ENCODE measurements around the gene IGFBP2.

Gene IGFBP2

DNA sequence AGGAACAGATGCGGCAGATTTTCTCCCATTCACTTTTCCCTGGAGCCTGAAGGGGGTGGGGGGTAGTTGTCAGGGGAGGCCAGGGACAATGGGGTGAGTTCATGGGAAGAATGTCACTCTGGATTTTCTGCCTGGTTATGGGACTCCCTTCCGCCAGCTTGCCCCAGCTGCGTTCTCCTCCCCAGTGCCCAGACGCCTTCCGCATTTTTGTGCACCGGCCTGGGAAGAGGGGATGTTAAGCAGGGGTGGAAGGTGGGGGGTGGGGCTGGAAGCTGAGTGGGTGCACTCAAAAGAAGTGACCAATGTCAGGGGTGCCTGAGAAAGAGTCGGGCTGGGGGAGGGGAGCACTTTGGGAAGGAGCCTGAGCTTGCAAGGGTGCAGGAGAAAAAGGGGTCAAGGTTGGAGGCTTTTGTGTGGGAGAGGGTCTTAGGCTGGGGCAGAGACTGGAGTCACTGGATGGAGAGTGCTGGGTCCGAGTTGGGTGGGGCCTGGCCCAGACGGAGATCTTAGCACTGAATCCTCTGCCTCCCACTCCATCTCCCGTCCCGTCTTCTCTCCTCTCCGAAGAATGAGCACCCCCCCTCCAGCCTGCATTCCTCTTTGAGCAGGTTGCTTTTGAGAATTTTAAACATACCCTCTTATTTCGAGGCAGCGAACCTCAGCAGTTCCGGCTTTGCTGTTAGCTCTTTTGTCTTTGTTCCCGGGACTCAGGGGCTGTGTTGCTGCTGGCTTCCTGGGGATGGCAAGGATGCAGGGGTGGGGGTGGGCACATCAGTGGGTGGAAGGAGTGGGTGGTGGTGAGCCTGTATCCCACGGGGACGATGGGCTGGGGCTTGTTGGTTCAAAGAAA, 2.7 kb downstream of the IGFBP2 start:
- no peak overlapping the region for H3K27ac ChIP-seq
- H3K4me3 ChIP-seq, result no peak overlapping the region

DNA sequence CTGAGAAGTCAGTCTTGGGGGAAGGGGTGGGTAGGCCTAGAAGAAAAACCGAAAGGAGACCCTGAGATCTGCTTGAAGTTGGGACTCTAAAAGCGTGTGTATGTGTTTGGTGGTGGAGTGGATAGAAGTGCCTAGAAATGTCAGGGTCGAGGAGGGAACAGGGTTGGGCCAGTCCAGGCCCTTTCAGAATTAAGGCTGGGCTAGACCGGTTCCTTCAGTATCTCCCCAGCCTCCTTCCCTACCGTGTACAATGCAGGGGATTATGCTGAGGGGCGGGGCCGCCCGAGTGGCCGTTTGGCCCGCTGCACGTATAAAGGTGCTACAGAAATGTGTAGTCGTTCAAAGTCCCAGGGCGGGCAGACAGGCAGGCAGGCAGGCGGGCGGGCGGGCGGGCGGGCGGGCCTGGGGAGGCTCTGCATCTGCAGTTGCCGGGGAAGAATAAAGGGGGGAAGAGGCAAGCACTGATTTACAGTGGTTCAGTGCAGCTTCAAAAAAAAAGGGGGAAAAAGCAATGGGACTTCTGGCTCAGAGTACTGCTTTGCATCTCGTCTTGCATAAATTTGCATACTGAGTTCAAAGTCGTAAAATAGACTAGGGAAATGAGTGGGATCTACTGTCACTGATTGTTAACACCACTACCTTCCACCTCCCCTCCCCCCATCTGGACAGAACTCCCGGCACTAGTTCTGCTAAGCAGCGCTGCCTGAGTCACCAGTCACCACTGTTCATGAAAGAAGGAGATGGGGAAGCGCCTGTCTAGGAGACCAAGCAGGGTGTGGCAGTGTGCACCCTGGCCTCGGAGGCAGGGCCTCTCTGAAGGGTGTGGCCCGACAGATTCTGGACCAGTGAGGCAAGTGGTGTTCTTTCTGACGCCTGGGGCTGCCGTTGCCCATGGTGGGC, 3.6 kb downstream of the IGFBP2 start:
- Histone ChIP-seq H3K4me3 (no peak overlapping the region), H3K27ac (no peak overlapping the region)

- Histone ChIP-seq H3K27ac (no peak overlapping the region), H3K4me3 (no peak overlapping the region)
These were observed 4.3 kb downstream of the IGFBP2 start for GRCh38 chr2:216637472-216637871.

DNA sequence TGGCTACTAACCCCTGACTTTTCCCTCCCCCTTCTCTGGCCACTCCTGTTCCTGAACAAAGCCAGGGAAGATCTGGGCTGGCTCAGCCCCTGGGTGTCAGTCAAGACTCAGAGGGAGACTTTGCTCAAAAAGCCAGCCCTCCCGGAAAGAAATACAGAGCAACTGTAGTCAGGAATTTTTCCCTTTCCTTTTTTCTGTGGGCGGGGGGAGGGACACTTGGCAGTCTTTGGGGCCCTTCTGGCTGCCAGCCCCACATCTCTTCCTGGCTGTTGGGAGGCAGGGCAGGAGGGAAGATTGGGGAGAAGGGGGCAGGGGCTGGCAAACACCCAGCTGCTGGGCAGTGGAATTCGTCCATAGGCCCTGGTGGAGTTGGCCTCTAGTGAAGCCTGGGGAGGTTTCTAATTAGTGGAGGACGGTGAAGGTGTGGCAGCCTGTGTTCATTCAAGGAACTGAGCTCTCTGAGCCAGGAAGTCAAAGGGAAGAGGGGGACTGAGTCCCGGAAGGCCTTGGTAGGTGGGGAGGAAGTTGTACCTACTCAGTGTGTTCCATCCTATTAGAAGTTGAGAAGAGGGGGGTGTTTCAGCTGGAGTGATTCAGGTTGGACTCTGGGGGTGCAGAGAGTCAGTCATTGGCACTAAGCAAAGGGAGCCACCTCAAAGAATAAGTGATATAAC, 10.9 kb downstream of the IGFBP2 start:
- Histone ChIP-seq H3K4me3 (no peak overlapping the region), H3K27ac (peak overlapping the region in 4 of 21 experiments; percentile 7 to 69 (median 36))

DNA sequence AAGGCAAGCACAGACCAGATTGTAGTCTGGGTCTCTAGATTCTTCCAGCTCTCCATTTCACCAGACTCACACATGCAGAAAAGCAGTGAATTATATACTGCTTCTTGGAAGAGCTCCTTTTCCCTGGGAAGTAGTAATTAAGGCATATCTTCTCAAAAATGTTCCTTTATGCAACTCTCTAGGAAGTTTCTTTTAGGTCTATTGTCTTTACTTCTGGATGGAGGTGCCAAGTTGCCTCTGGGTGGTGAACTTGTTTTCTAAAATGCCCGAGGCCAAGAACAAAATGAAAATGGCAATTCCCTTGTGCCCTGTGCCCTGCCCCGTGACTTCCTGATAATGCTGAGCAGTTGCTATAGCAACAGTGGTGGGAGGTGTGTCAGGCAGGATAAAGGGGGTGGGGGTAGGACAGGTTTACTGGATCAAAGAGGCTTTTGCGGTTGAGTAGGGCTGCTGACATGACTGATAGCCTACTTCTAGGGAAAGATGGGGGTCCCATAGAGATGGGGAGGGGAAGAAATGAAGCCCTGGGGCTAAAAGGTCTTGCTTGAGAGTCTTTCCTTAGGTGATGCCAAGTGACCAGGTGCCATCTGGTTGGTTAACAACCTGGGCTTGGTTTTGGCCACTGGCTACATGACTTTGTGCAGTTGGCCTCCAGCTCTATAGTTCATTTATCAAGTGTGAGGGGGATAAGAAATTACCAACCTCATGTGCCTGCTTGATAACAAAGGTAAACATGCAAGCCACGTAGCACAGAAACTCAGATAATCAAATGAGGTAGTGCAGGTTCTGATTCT, 11.8 kb downstream of the IGFBP2 start:
- Histone ChIP-seq H3K27ac (peak overlapping the region in 1 of 21 experiments; percentile 7), H3K4me3 (no peak overlapping the region)

DNA sequence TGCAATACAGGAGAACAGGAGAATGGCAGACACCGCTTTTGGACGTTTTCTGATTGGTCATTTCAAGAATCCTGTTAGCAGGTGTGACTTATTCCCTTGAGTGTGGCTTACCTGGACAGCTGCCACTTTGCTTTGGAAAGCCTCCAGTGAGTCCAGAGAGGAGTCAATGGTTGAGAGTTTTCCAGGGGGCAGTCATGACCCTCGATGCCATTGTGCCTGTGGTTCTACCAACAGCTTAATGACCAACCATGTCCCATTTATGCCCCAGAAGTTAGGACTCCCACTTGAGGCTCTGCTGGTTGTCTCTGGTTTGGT, 12.4 kb downstream of the IGFBP2 start:
- Histone ChIP-seq H3K4me3 (no peak overlapping the region), H3K27ac (no peak overlapping the region)

- no peak overlapping the region for H3K27ac ChIP-seq
- no peak overlapping the region for H3K4me3 ChIP-seq
These were observed 12.9 kb downstream of the IGFBP2 start for GRCh38 chr2:216646116-216646515.

DNA sequence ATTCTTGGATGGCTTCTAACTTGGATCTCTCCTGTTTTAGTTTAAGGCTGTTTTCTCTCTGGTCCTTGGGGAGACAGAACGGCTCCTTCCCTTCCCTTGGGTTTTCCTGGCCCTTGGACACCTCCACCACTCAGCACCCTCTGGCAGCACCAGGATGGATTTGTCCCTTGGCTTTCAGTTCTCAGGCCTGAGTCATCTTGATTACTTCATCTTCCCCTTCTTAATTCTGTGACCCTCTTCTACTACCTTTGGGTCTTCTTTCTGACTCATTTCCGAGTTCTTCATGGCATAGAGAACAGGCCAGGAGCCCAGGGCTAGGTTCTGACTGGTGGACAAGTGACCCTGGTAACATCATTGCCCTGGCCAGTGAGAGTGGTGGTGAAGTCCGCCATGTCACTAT, 14.9 kb downstream of the IGFBP2 start:
- Histone ChIP-seq H3K27ac (no peak overlapping the region), H3K4me3 (no peak overlapping the region)

DNA sequence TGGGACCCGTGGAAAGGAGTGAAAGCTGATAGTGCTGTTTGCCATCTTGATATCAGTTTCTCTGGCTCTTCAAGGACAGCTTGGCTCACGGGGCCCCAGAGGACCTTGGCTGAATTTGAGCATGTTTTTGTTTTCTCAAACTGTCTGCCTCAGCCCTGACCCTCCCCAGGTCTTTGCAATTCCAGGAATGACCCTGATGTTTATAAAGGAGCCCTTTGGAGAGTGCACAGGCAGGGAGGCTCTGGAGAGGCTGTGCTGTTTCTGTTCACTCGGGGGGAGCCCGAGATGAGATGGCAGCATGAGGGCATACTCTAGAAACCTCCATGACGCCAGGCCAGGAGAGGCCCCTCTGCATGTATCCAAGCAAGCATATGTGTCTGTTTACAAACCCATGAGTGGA, 16.4 kb downstream of the IGFBP2 start:
- no peak overlapping the region for H3K4me3 ChIP-seq
- no peak overlapping the region for H3K27ac ChIP-seq

- H3K27ac ChIP-seq, result no peak overlapping the region
- H3K4me3 ChIP-seq, result no peak overlapping the region
These were observed 17.5 kb downstream of the IGFBP2 start for GRCh38 chr2:216650626-216651257.

DNA sequence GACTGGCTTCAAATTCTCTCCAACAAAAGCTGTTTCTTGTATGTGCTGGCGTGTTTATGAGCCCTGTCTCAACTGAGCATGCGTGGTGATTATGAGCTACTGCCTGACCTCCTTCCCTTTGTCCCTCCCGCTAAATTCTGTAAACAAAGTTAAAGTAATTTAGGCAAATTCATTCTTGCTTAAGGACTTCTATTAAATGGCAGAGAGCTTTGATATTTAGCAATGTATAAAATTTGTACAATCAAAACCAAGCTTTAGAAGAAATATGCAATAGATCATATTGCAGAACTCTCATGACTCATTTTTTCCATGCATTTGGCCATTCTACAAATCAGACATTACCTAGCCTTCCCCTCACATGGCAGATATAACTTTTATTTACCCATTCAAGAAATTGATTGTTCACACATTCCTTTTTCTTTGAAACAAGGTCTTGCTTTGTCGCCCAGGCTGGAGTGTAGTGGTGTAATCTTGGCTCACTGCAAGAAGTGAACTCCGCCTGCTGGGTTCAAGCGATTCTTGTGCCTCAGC, 18.2 kb downstream of the IGFBP2 start:
- no peak overlapping the region for H3K4me3 ChIP-seq
- H3K27ac ChIP-seq, result no peak overlapping the region

DNA sequence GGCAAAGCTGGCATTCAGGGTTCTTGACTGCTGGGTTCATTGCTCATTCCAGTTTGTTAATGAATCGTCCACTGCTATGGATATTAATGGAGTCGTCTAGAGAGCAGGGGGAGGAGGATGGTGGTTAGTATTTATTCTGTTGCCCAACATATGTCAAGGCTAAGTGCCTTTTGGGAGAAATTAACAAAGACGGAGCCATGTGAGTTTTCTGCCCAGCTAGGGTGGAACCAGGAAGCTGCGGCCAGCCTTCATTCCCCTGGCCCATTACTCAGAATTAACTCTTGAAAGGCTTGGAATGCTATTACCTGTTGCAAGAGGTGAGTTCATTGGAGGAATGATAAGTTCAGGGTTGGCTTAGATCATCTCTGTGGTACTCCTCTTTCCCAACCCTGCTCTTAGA, 19.3 kb downstream of the IGFBP2 start:
- no peak overlapping the region for H3K4me3 ChIP-seq
- H3K27ac ChIP-seq, result no peak overlapping the region

DNA sequence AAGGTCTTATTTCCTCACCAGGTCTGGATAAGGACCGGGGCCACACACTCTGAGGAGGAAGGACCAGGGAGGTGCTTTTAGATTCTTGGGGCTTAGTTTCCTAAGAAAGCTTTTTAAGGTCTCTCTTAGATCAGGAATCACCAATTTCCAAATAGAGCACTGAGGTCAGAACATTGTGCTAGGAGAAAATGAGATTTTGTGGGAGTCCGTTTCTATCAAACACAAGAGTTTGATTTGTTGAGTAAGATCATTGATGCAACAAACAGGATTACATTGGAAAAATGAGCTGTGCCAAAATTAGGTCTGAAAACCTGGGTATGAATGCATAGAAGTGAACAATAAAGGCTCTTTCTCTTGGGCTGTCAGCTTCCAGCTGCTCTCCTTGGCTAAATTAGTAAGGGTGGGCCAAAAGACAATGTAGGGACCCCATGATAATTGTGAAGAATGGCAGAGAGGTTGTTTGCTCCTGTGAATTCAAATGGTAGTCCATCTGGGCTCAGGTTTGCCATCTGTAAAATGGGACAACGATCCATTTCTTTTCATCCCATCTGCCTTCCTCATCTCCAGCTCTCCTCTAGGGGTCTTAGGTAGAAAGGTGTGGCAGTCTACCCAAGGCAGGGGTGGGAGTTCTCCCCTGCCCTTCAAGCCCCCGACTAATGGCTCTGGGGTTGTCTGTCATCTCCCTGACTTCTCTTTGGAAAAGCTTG, 20.0 kb downstream of the IGFBP2 start:
- H3K4me3 ChIP-seq, result no peak overlapping the region
- no peak overlapping the region for H3K27ac ChIP-seq

DNA sequence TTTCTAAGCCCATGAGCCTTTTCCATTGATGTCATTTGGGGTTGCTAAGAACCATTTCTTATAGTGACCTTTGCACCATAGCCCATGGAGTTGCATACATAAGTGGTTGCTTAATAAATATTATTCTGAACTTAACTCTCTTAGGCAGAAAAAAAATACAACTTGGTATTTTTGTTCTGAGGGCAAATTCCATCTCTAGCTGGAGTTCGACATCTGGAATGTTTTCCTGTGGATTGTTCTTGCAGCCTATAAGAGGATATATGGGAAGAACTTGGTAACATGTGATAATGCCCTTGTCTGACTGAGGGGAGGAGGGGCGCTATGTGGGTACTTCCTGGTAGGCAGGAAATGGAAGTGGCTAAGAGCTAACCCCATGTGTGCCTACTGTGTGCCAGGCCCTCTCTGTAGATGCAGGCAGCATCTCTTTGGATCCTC, 20.7 kb downstream of the IGFBP2 start:
- no peak overlapping the region for H3K27ac ChIP-seq
- no peak overlapping the region for H3K4me3 ChIP-seq

DNA sequence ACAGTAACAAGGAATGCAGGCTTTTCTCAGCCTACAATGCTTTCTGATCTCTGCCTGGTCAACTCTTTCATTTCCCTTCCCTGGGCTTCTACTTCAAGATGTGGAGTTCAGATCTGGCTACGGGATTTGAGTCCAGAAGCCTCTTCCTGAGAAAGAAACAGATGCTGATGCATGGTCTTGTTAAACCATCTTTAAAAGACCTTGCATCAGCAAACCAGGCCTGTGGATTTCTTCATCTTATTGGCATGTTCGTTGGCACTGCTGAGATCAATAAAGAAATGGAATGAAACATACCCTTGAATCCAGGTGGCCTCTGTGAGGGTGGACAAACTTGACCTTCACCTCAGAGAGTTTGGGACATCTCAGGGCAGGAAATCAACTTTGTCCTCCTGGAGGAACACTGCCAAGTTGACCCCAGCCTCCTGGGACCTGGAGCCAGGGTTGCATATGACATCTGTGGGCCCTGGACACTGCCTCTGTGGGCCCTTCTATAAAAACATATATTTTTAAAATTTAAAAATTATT, 21.4 kb downstream of the IGFBP2 start:
- Histone ChIP-seq H3K4me3 (no peak overlapping the region), H3K27ac (no peak overlapping the region)

DNA sequence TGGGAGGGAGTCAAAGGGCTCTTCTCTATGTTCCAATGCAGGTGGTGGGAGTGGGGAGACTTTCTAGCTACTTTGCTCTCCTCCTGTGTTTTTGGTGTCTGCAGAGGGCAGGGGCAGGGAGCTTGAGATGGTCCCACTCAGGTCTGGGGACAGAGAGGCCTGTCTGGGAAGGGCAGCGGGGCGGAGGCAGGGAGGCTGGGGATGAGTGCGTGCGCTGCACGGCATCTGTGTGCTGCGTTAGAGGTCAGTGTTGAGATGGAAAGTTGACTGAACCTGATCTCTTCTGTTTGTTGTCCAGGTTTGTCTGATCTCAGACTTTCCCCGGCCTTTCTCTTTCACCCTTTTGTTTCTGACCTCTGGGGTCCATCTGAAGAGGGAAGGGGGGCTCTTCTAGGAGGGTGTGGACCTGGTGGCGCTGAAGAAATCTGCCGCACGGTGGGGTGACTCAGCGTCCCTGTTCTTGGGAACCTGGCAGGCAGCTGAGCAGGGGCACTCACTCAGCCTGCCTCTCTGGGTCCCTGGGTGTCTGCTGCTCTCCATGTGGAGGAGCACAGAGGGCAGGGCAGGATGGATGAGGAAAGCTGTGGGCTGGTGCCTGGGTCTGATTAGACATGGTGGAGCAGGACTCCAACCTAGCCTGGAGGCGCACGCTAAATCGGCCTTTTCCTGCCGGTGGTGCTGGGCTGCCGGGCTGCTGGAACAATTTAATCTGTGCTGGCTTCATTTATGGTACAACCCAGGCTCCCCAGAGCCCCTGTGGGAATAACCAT, 24.1 kb downstream of the IGFBP2 start:
- H3K4me3 ChIP-seq, result no peak overlapping the region
- no peak overlapping the region for H3K27ac ChIP-seq

DNA sequence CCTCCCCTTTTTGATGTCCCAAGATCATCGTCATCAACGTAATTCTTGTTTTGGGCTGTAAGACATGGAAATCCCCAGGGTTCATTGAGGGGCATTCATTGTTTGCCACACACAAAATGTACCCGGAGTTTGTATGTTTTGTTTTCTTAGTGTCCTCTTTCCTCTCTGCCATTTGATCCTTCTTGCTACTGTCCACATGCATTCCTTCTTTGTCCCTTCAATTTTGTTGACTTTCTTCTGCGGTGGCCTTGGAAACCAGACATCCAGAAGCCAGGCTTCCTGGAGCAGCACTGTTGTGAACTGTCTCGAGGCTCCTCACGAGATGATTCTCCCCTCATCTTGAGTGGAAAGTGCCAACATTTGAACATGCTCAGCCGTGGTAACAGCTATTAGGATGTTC, 24.8 kb downstream of the IGFBP2 start:
- Histone ChIP-seq H3K4me3 (no peak overlapping the region), H3K27ac (no peak overlapping the region)

Measured in skin epidermis (tissue), 12 donors.